Hepatocyte (in vitro differentiated cells): Measurements from ENCODE around the gene CRLF2. TPM values are rescaled to one million over a fixed set of nuclear protein-coding genes. Genes with fewer than 3 reads are reported as not detected.

Source experiments
- DNase-seq: peaks from one replicate; pipeline ENCODE4 v3.0.0-alpha.2; 2016; ENCODE audit warnings: low spot score
- H2AFZ ChIP-seq: fragments of 200-600 bp; sonication (generic); 2 replicates; pipeline ENCODE4 v1.6.0; 2016; ENCODE audit warnings: antibody characterized with exemption, mild to moderate bottlenecking
- H3K27ac ChIP-seq: fragments of 200-600 bp; sonication (generic); 2 replicates; pipeline ENCODE4 v1.5.1; 2016; ENCODE audit warnings: mild to moderate bottlenecking
- H3K27me3 ChIP-seq: fragments of 200-600 bp; sonication (generic); 2 replicates; pipeline ENCODE4 v1.6.1; 2016
- H3K36me3 ChIP-seq: fragments of 200-600 bp; sonication (generic); replicated peaks from 2 replicates; pipeline ENCODE4 v1.5.1; 2016; ENCODE audit warnings: low read depth; ENCODE audit not compliant: insufficient read depth
- H3K4me1 ChIP-seq: fragments of 200-600 bp; sonication (generic); 2 replicates; pipeline ENCODE4 v1.5.1; 2016; ENCODE audit warnings: mild to moderate bottlenecking, moderate library complexity; ENCODE audit not compliant: insufficient read depth
- H3K4me2 ChIP-seq: fragments of 200-600 bp; sonication (generic); 2 replicates; pipeline ENCODE4 v1.6.0; 2016
- H3K4me3 ChIP-seq: fragments of 200-600 bp; sonication (generic); 2 replicates; pipeline ENCODE4 v1.5.1; 2016; ENCODE audit warnings: mild to moderate bottlenecking
- H3K79me2 ChIP-seq: fragments of 200-600 bp; sonication (generic); 2 replicates; pipeline ENCODE4 v1.6.0; 2017; ENCODE audit warnings: mild to moderate bottlenecking
- H3K9me2 ChIP-seq: fragments of 200-600 bp; sonication (generic); replicated peaks from 2 replicates; pipeline ENCODE4 v1.6.0; 2017; ENCODE audit warnings: mild to moderate bottlenecking; ENCODE audit not compliant: insufficient read depth
- H3K9me3 ChIP-seq: fragments of 200-600 bp; sonication (generic); 2 replicates; pipeline ENCODE4 v1.5.1; 2016; ENCODE audit warnings: low read depth, mild to moderate bottlenecking
- H4K20me1 ChIP-seq: fragments of 200-600 bp; sonication (generic); 2 replicates; pipeline ENCODE4 v1.6.0; 2016; ENCODE audit warnings: mild to moderate bottlenecking; ENCODE audit not compliant: insufficient read depth, poor library complexity, severe bottlenecking
- EZH2 ChIP-seq: fragments of 200-600 bp; sonication (generic); IDR thresholded peaks from 2 replicates; pipeline ENCODE4 v1.6.1; 2016; ENCODE audit warnings: antibody characterized with exemption, mild to moderate bottlenecking, borderline replicate concordance
- EZH2phosphoT487 ChIP-seq: fragments of 200-600 bp; sonication (generic); IDR thresholded peaks from one replicate; pipeline ENCODE4 v1.6.1; 2018; ENCODE audit warnings: antibody characterized with exemption, mild to moderate bottlenecking, low read depth, moderate library complexity; ENCODE audit not compliant: unreplicated experiment, severe bottlenecking
- WGBS: methylation state at CpG from one replicate; pipeline ENCODE4 v1.1.6; 2016; ENCODE audit warnings: low lambda C conversion rate; ENCODE audit errors: missing lambda C conversion rate; 5-methylcytosine and 5-hydroxymethylcytosine counted together
- polyA plus RNA-seq: library from polyadenylated mRNA; unstranded; fragments of >200 nt; fragmentation: Nextera tagmentation; extraction: Ambion mirVana; gene quantifications from 2 replicates; pipeline ENCODE4 v1.2.1, GENCODE V29; 2016
- total RNA-seq: library from RNA; depleted of rRNA; stranded (reverse); fragments of >200 nt; gene quantifications from 2 replicates; pipeline ENCODE4 v1.2.3, GENCODE V29; 2014
- TF ChIP-seq, protein P1 (sequence below): fragments of 200-600 bp; sonication (generic); IDR thresholded peaks from 2 replicates; pipeline ENCODE4 v1.5.1; 2016; ENCODE audit warnings: antibody characterized with exemption, mild to moderate bottlenecking; ENCODE audit not compliant: poor library complexity

The CRLF2 gene
- total and polyA plus RNA-seq, 2 experiments from 2014 or later = not detected

DNA sequence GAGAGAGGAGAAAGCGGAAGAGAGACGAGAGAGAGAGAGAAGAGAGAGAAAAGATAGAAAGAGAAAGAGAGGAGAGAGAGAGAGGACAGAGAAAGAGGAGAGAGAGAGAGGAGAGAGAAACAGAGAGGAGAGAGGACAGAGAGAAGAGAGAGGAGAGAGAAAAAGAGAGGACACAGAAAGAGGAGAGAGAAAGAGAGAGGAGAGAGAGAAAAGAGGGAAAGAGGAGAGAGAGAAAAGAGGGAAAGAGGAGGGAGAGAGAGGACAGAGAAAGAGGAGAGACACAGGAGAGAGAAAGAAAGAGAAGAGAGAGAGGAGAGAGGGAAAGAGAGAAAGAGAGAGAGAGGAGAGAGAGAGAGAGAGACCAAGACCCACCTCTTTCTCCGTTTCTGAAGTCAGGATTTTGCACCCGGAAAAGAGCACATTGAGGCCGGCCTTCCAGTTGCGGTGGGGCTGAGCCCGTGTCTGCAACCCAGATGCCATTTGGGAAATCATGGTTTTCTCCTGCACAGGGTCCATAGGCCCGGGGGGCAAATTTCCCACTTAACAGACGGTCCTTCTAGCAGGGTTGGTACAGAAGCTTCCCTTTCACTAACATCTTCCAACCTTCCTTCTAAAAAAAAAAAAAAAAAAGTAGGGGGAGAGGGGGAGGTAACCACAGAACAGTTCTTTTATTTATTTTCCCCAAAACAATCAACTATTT is 60.9 kb downstream of the CRLF2 start:
- Histone ChIP-seq H3K27me3 (no peaks in the 10 kb centered on the region), H3K4me1 (no peaks in the 10 kb centered on the region), H3K4me2 (no peak overlapping the region), H3K36me3 (no peaks in the 10 kb centered on the region), H3K79me2 (no peaks in the 10 kb centered on the region), H4K20me1 (no peaks in the 10 kb centered on the region), H3K9me3 (no peaks in the 10 kb centered on the region), H3K27ac (no peak overlapping the region), H2AFZ (no peak overlapping the region), H3K4me3 (no peak overlapping the region), H3K9me2 (no peaks in the 10 kb centered on the region)
- WGBS = 60% methylated on average over 9 of the region's 9 CpGs
- TF ChIP-seq, protein P1, sequence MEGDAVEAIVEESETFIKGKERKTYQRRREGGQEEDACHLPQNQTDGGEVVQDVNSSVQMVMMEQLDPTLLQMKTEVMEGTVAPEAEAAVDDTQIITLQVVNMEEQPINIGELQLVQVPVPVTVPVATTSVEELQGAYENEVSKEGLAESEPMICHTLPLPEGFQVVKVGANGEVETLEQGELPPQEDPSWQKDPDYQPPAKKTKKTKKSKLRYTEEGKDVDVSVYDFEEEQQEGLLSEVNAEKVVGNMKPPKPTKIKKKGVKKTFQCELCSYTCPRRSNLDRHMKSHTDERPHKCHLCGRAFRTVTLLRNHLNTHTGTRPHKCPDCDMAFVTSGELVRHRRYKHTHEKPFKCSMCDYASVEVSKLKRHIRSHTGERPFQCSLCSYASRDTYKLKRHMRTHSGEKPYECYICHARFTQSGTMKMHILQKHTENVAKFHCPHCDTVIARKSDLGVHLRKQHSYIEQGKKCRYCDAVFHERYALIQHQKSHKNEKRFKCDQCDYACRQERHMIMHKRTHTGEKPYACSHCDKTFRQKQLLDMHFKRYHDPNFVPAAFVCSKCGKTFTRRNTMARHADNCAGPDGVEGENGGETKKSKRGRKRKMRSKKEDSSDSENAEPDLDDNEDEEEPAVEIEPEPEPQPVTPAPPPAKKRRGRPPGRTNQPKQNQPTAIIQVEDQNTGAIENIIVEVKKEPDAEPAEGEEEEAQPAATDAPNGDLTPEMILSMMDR = no peak
- no peak for TF ChIP-seq EZH2phosphoT487
- no peak for TF ChIP-seq EZH2
- no peak for DNase-seq

DNA sequence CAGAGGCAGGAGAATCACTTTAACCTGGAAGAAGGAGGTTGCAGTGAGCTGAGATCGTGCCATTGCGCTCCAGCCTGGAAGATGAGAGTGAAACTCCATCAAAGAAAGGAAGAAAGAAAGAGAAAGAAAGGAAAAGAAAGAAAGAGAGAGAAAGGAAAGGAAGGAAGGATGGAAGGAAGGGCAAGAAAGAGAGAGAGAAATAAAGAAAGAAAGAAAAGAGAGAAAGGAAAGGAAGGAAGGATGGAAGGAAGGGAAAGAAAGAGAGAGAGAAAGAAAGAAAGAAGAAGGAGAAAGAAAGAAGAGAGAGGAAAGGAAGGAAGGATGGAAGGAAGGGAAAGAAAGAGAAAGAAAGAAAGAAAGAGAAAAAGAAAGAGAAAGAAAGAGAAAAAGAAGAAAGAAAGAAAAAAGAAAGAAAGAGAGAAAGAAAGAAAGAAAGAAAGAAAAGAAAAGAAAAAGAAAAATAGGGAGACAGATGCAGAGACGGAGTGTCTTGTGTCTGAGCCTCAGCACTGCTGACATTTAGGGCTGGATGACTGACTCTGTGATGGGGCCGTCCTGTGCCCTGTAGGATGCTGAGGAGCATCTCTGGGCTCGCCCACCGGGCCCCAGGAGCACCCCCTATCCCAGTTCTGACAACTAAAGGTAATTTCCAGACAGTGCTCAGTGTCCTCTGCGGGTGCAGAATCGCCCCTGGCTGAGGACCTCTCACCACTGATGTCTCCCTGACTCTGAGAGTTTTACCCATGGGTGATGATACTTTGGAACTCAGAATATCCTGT is 61.7 kb downstream of the CRLF2 start:
- no peak overlapping the region for H2AFZ ChIP-seq
- TF ChIP-seq, protein P1 = no peak
- TF ChIP-seq EZH2phosphoT487 (no peak), EZH2 (no peak)
- no peaks in the 10 kb centered on the region for H4K20me1 ChIP-seq
- no peaks in the 10 kb centered on the region for H3K27me3 ChIP-seq
- no peaks in the 10 kb centered on the region for H3K9me2 ChIP-seq
- H3K36me3 ChIP-seq = no peaks in the 10 kb centered on the region
- no peaks in the 10 kb centered on the region for H3K4me1 ChIP-seq
- no peaks in the 10 kb centered on the region for H3K79me2 ChIP-seq
- H3K27ac ChIP-seq = no peak overlapping the region
- H3K4me2 ChIP-seq = no peak overlapping the region
- H3K9me3 ChIP-seq = no peaks in the 10 kb centered on the region
- DNase-seq = no peak
- H3K4me3 ChIP-seq = no peak overlapping the region
- 90% methylated on average over 8 of the region's 8 CpGs for WGBS

DNA sequence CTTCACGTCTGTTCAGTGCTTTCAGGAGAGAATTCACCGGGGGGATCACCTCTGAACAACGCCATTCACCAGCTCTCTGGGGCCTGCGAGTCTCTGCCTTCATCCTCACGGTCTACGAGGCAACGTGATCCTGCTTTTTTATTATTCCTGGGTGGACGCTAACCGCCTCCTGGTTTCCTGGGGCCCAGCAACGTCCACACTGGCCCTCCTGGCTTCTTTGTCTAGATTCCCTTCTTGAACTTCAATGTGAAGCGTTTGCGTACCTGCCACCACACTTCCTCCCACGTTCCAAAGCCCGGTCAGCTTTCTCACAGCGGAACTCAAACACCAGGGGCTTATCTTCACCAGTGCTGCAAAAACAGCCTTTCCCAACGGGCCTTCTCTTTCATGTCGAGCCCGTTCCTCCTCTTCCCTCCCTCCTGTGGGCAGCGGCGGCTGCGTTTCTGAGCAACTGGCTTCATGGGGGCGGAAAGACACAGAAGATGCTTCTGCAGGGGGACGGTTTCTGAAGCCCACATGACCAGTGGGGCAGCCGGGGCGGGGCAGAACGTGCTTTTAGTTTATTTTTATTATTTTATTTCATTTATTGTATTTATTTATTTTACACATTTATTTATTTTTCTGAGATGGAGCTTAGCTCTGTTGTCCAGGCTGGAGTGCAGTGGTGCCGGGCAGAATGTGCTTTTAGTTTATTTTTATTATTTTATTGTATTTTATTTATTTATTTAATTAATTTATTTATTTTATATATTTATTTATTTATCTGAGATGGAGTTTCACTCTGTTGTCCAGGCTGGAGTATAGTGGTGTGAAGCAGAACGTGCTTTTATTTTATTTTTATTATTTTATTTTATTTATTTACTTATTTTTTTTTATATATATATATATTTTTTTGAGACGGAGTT is 64.6 kb downstream of the CRLF2 start:
- Histone ChIP-seq H3K36me3 (no peaks in the 10 kb centered on the region), H3K27me3 (no peaks in the 10 kb centered on the region), H2AFZ (no peak overlapping the region), H3K4me1 (no peaks in the 10 kb centered on the region), H3K9me2 (no peaks in the 10 kb centered on the region), H3K4me3 (no peak overlapping the region), H3K9me3 (no peaks in the 10 kb centered on the region), H3K4me2 (no peak overlapping the region), H4K20me1 (no peaks in the 10 kb centered on the region), H3K27ac (no peak overlapping the region), H3K79me2 (no peaks in the 10 kb centered on the region)
- 65% methylated on average over 29 of the region's 29 CpGs for WGBS
- no peak for TF ChIP-seq EZH2
- no peak for TF ChIP-seq EZH2phosphoT487
- TF ChIP-seq, protein P1 = no peak
- DNase-seq = no peak
